ENCODE results near the gene GAB2. TPM values are rescaled to one million over a fixed set of nuclear protein-coding genes. Genes with fewer than 3 reads are reported as not detected.

GAB2 gene
- total and polyA plus RNA-seq, 10 of the 15 experiments (the other 5 are each of a cell fraction or from before 2014, with no cell fraction given), result 0.69 to 12.6 (median 3.8) TPM

- WGBS (ENCODE audit: insufficient coverage, insufficient replicate concordance, low lambda C conversion rate, missing lambda C conversion rate), result 73% methylated on average over 2 of the region's 2 CpGs
- FAIRE-seq, result no peak
- DNase-seq (ENCODE audit: low read depth, low spot score), result no peak
- Histone ChIP-seq H3K4me3 (no peak overlapping the region), H3K9me3 (replicated peaks; ENCODE audit: control insufficient read depth, insufficient read depth, low read length) (peaks cover 2% of the 10 kb centered on the region; the same call in 2 of the 3 replicates), H4K20me1 (ENCODE audit: control insufficient read depth, insufficient read depth) (no peaks in the 10 kb centered on the region), H3K4me2 (ENCODE audit: control insufficient read depth, insufficient read depth) (no peak overlapping the region), H3K27ac (ENCODE audit: control insufficient read depth, insufficient read depth) (no peak overlapping the region), H2AFZ (ENCODE audit: control insufficient read depth, low read depth, low read length) (no peak overlapping the region), H3K79me2 (ENCODE audit: control insufficient read depth, insufficient read depth, low read length) (no peaks in the 10 kb centered on the region), H3K4me1 (ENCODE audit: control insufficient read depth, insufficient read depth, low read length) (no peaks in the 10 kb centered on the region), H3K36me3 (ENCODE audit: control insufficient read depth in 2 of 2, insufficient read depth in 2 of 2, low read length in 1 of 2) (no peaks in the 10 kb centered on the region), H3K27me3 (replicated peaks in 1 of 2; ENCODE audit: control insufficient read depth in 2 of 2, insufficient read depth in 2 of 2, low read length in 1 of 2) (no peaks in the 10 kb centered on the region), H3K9ac (ENCODE audit: control insufficient read depth, insufficient read depth, low read length) (no peak overlapping the region)
- ChIA-PET CTCF (interaction anchor here (0.8 to 2.1 kb wide), 3 partner anchors 26 to 176 kb away, joined by 3 to 9 read pairs (median 7); no protein-coding TSS in a partner anchor), POLR2A (no interaction called here), RAD21 (ENCODE audit: unreplicated experiment) (no interaction called here), SMC1A (ENCODE audit: uncharacterized antibody, unreplicated experiment) (interaction anchor here (1.3 kb wide), 1 partner anchor 148 kb away, joined by 3 read pairs; no protein-coding TSS in a partner anchor)
- in situ Hi-C loops (cut with MboI) (no loop called here), intact Hi-C loops (cut with micrococcal nuclease; ENCODE audit: unreplicated experiment) (no loop called here)
- no peak for ATAC-seq
- no TSS peak for BruUV-seq (replicated peaks)
- TF ChIP-seq PKNOX1 (IDR thresholded peaks at IDR 0.05) (no peak), ATF7 (IDR thresholded peaks at IDR 0.05; ENCODE audit: low read depth) (no peak), WRNIP1 (IDR thresholded peaks at IDR 0.05; ENCODE audit: borderline replicate concordance, low read depth, low read length) (no peak), CHD4 (IDR thresholded peaks at IDR 0.05) (no peak), POU2F2 (IDR thresholded peaks at IDR 0.05; ENCODE audit: borderline replicate concordance, low read depth, low read length) (no peak), ASH2L (IDR thresholded peaks at IDR 0.05; ENCODE audit: borderline replicate concordance, low read depth) (no peak), NR2C1 (IDR thresholded peaks at IDR 0.05) (no peak), MTA2 (IDR thresholded peaks at IDR 0.05; ENCODE audit: low read depth) (no peak), CEBPZ (IDR thresholded peaks at IDR 0.05; ENCODE audit: low read depth, low read length) (no peak), NFYA (IDR thresholded peaks at IDR 0.05; ENCODE audit: borderline replicate concordance, low read depth, low read length) (no peak), ZBTB11 (CRISPR knock-in tag; IDR thresholded peaks at IDR 0.05) (no peak), SIN3A (IDR thresholded peaks at IDR 0.05; ENCODE audit: low read depth, low read length) (no peak), CTCF (IDR thresholded peaks at IDR 0.05 in 2 of 3, conservative IDR thresholded peaks at IDR 0.05 in 1 of 3; ENCODE audit: control insufficient read depth in 2 of 3, extremely low read depth in 1 of 3, insufficient read depth in 1 of 3, low read depth in 3 of 3, low read length in 3 of 3) (no peak), TAF1 (IDR thresholded peaks at IDR 0.05; ENCODE audit: borderline replicate concordance, low read depth, low read length) (no peak), IRF4 (IDR thresholded peaks at IDR 0.05; ENCODE audit: low read depth, low read length) (no peak), CHD2 (IDR thresholded peaks at IDR 0.05; ENCODE audit: borderline replicate concordance, low read depth, low read length) (no peak)
Measured at GRCh38 chr11:78403781-78404180, 13.8 kb downstream of the GAB2 start.
